ENCODE measurements around the gene ABCC4. TPM values are rescaled to one million over a fixed set of nuclear protein-coding genes. Genes with fewer than 3 reads are reported as not detected.

ABCC4 gene
- total and polyA plus RNA-seq, 2 experiments from 2014 or later = 4.3 to 12.2 TPM

- Mint-ChIP-seq H3K36me3 (ENCODE audit: low read depth) (no peaks in the 10 kb centered on the region; the same call in 2 of the 3 replicates), H3K4me1 (peaks cover 21% of the 10 kb centered on the region), H3K4me3 (no peak overlapping the region), H3K9me3 (peaks cover 2% of the 10 kb centered on the region; the same call in 1 of the 3 replicates), H3K27me3 (ENCODE audit: insufficient read depth, low read depth, poor library complexity) (peaks cover 2% of the 10 kb centered on the region), H3K27ac (no peak overlapping the region)
- no peaks in the 10 kb centered on the region for H4K20me1 ChIP-seq (replicated peaks; ENCODE audit: insufficient read depth)
- no peaks in the 10 kb centered on the region for H3K9me2 ChIP-seq (ENCODE audit: insufficient read depth)
- no peaks in the 10 kb centered on the region for H3K27me3 ChIP-seq (ENCODE audit: insufficient read depth)
- no peaks in the 10 kb centered on the region for H3K36me3 ChIP-seq (ENCODE audit: insufficient read depth)
- ATAC-seq = no peak
- no peaks in the 10 kb centered on the region for H3F3A ChIP-seq (replicated peaks; ENCODE audit: low read depth)
- no peak for TF ChIP-seq ZNF331 (CRISPR knock-in tag; IDR thresholded peaks at IDR 0.05; ENCODE audit: low read depth)
- no peak for TF ChIP-seq ETS1 (IDR thresholded peaks at IDR 0.05)
- TF ChIP-seq, protein P1, sequence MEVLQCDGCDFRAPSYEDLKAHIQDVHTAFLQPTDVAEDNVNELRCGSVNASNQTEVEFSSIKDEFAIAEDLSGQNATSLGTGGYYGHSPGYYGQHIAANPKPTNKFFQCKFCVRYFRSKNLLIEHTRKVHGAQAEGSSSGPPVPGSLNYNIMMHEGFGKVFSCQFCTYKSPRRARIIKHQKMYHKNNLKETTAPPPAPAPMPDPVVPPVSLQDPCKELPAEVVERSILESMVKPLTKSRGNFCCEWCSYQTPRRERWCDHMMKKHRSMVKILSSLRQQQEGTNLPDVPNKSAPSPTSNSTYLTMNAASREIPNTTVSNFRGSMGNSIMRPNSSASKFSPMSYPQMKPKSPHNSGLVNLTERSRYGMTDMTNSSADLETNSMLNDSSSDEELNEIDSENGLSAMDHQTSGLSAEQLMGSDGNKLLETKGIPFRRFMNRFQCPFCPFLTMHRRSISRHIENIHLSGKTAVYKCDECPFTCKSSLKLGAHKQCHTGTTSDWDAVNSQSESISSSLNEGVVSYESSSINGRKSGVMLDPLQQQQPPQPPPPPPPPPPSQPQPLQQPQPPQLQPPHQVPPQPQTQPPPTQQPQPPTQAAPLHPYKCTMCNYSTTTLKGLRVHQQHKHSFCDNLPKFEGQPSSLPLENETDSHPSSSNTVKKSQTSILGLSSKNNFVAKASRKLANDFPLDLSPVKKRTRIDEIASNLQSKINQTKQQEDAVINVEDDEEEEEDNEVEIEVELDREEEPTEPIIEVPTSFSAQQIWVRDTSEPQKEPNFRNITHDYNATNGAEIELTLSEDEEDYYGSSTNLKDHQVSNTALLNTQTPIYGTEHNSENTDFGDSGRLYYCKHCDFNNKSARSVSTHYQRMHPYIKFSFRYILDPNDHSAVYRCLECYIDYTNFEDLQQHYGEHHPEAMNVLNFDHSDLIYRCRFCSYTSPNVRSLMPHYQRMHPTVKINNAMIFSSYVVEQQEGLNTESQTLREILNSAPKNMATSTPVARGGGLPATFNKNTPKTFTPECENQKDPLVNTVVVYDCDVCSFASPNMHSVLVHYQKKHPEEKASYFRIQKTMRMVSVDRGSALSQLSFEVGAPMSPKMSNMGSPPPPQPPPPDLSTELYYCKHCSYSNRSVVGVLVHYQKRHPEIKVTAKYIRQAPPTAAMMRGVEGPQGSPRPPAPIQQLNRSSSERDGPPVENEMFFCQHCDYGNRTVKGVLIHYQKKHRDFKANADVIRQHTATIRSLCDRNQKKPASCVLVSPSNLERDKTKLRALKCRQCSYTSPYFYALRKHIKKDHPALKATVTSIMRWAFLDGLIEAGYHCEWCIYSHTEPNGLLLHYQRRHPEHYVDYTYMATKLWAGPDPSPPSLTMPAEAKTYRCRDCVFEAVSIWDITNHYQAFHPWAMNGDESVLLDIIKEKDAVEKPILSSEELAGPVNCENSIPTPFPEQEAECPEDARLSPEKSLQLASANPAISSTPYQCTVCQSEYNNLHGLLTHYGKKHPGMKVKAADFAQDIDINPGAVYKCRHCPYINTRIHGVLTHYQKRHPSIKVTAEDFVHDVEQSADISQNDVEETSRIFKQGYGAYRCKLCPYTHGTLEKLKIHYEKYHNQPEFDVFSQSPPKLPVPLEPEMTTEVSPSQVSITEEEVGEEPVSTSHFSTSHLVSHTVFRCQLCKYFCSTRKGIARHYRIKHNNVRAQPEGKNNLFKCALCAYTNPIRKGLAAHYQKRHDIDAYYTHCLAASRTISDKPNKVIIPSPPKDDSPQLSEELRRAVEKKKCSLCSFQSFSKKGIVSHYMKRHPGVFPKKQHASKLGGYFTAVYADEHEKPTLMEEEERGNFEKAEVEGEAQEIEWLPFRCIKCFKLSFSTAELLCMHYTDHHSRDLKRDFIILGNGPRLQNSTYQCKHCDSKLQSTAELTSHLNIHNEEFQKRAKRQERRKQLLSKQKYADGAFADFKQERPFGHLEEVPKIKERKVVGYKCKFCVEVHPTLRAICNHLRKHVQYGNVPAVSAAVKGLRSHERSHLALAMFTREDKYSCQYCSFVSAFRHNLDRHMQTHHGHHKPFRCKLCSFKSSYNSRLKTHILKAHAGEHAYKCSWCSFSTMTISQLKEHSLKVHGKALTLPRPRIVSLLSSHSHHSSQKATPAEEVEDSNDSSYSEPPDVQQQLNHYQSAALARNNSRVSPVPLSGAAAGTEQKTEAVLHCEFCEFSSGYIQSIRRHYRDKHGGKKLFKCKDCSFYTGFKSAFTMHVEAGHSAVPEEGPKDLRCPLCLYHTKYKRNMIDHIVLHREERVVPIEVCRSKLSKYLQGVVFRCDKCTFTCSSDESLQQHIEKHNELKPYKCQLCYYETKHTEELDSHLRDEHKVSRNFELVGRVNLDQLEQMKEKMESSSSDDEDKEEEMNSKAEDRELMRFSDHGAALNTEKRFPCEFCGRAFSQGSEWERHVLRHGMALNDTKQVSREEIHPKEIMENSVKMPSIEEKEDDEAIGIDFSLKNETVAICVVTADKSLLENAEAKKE (CRISPR knock-in tag; IDR thresholded peaks at IDR 0.05) = no peak
- no peak for TF ChIP-seq POLR2AphosphoS5 (IDR thresholded peaks at IDR 0.05; ENCODE audit: low read depth)
- no peak for TF ChIP-seq ZNF114 (CRISPR knock-in tag; IDR thresholded peaks at IDR 0.05)
- TF ChIP-seq JUNB (IDR thresholded peaks at IDR 0.05; ENCODE audit: unreplicated experiment) = no peak
- TF ChIP-seq, protein P2, sequence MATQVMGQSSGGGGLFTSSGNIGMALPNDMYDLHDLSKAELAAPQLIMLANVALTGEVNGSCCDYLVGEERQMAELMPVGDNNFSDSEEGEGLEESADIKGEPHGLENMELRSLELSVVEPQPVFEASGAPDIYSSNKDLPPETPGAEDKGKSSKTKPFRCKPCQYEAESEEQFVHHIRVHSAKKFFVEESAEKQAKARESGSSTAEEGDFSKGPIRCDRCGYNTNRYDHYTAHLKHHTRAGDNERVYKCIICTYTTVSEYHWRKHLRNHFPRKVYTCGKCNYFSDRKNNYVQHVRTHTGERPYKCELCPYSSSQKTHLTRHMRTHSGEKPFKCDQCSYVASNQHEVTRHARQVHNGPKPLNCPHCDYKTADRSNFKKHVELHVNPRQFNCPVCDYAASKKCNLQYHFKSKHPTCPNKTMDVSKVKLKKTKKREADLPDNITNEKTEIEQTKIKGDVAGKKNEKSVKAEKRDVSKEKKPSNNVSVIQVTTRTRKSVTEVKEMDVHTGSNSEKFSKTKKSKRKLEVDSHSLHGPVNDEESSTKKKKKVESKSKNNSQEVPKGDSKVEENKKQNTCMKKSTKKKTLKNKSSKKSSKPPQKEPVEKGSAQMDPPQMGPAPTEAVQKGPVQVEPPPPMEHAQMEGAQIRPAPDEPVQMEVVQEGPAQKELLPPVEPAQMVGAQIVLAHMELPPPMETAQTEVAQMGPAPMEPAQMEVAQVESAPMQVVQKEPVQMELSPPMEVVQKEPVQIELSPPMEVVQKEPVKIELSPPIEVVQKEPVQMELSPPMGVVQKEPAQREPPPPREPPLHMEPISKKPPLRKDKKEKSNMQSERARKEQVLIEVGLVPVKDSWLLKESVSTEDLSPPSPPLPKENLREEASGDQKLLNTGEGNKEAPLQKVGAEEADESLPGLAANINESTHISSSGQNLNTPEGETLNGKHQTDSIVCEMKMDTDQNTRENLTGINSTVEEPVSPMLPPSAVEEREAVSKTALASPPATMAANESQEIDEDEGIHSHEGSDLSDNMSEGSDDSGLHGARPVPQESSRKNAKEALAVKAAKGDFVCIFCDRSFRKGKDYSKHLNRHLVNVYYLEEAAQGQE (IDR thresholded peaks at IDR 0.05; ENCODE audit: unreplicated experiment) = no peak
- TF ChIP-seq STAT1 (IDR thresholded peaks at IDR 0.05; ENCODE audit: unreplicated experiment) = no peak
- TF ChIP-seq CTCF (conservative IDR thresholded peaks at IDR 0.05; ENCODE audit: low read depth in 2 of 2) = no peak
- TF ChIP-seq EZH2 (IDR thresholded peaks at IDR 0.05; ENCODE audit: low read depth, unreplicated experiment) = no peak
- no peak for TF ChIP-seq CREB1 (CRISPR knock-in tag; IDR thresholded peaks at IDR 0.05; ENCODE audit: low read depth)
- TF ChIP-seq NANOG (IDR thresholded peaks at IDR 0.05; ENCODE audit: borderline replicate concordance) = no peak
- no peak for TF ChIP-seq EZH2phosphoT487 (IDR thresholded peaks at IDR 0.05; ENCODE audit: unreplicated experiment)
- no peak overlapping the region for H3K27ac ChIP-seq (ENCODE audit: low read depth)
- H3K4me2 ChIP-seq = no peak overlapping the region
- no peaks in the 10 kb centered on the region for H3K79me2 ChIP-seq (replicated peaks; ENCODE audit: insufficient read depth)
- no peak overlapping the region for H3K4me3 ChIP-seq
- no peak overlapping the region for H2AFZ ChIP-seq
- peaks cover 27% of the 10 kb centered on the region for H3K4me1 ChIP-seq (ENCODE audit: insufficient read depth)
- no peak for DNase-seq (ENCODE audit: low spot score)
Measured at GRCh38 chr13:94987869-94988268, 313.4 kb downstream of the ABCC4 start.
